ENCODE results near the gene HSD11B1. TPM values are rescaled to one million over a fixed set of nuclear protein-coding genes. Genes with fewer than 3 reads are reported as not detected.

Gene HSD11B1
- total and polyA plus RNA-seq, 2 of the 4 experiments (the other 2 are of a cell fraction), result 0.41 to 0.72 TPM

GRCh38 chr1:209720826-209721225, 16.2 kb downstream of the HSD11B1 start:
- Histone ChIP-seq H2BK20ac (ENCODE audit: low read depth, low read length) (no peak overlapping the region), H4K5ac (ENCODE audit: low read depth, low read length) (no peak overlapping the region), H2BK15ac (ENCODE audit: low read depth, low read length) (no peak overlapping the region), H2AFZ (replicated peaks; ENCODE audit: low read length, poor library complexity) (no peak overlapping the region), H3K4me1 (ENCODE audit: control insufficient read depth, insufficient read depth, low read length) (peaks cover 1% of the 10 kb centered on the region; the same call in 1 of the 2 replicates), H4K8ac (ENCODE audit: low read depth in 2 of 2, low read length in 2 of 2) (no peak overlapping the region), H3K4me2 (ENCODE audit: low read depth, low read length) (no peak overlapping the region), H2BK5ac (ENCODE audit: low read depth, low read length, poor library complexity, severe bottlenecking) (no peak overlapping the region), H3K9me1 (ENCODE audit: insufficient read depth, low read length) (no peaks in the 10 kb centered on the region), H3K14ac (replicated peaks; ENCODE audit: low read depth, low read length) (no peak overlapping the region), H3K79me1 (ENCODE audit: low read depth in 1 of 2, low read length in 2 of 2) (no peaks in the 10 kb centered on the region), H2BK120ac (ENCODE audit: low read depth, low read length) (no peak overlapping the region), H2AK9ac (replicated peaks; ENCODE audit: low read depth, low read length, poor library complexity) (no peak overlapping the region), H3K27ac (ENCODE audit: insufficient read depth, low read length) (peak overlapping the region; percentile 56; the same call in 1 of the 2 replicates), H3K9me3 (ENCODE audit: control insufficient read depth, insufficient read depth, low read length) (no peaks in the 10 kb centered on the region), H4K91ac (ENCODE audit: insufficient read depth, low read depth, low read length) (no peak overlapping the region), H4K20me1 (ENCODE audit: insufficient read depth, low read length) (no peaks in the 10 kb centered on the region), H3K4me3 (ENCODE audit: insufficient read depth, low read depth, low read length) (no peak overlapping the region), H2AK5ac (ENCODE audit: low read depth, low read length) (no peak overlapping the region), H3K23ac (ENCODE audit: low read depth, low read length) (no peak overlapping the region), H3K9ac (ENCODE audit: low read depth, low read length) (no peak overlapping the region), H3K36me3 (ENCODE audit: control insufficient read depth, insufficient read depth, low read length) (no peaks in the 10 kb centered on the region), H3K27me3 (ENCODE audit: control insufficient read depth, insufficient read depth, low read length) (no peaks in the 10 kb centered on the region), H3K4ac (ENCODE audit: low read depth, low read length) (no peak overlapping the region), H3K18ac (ENCODE audit: low read depth, low read length) (no peak overlapping the region), H3K56ac (ENCODE audit: extremely low read depth, insufficient read depth, low read length) (no peak overlapping the region; the same call in 1 of the 2 replicates)
- WGBS, 2 experiments (ENCODE audit: extremely low coverage in 2 of 2, insufficient read length in 1 of 2), result no CpG with 5 or more reads among the region's 2 CpGs
- CTCF ChIA-PET, result interaction anchor here (0.7 kb wide), 1 partner anchor 1777 kb away, joined by 4 read pairs; no protein-coding TSS in a partner anchor
- DNase-seq, result no peak
- dilution Hi-C loops (cut with HindIII; ENCODE audit: low sequenced_read_pairs, unreplicated experiment) (no loop called here), intact Hi-C loops (cut with micrococcal nuclease) (no loop called here), in situ Hi-C loops (cut with MboI; ENCODE audit: low sequenced_read_pairs) (no loop called here)
- BruUV-seq (replicated peaks), result no TSS peak
- ATAC-seq (ENCODE audit: low read depth), result no peak
- no peak for TF ChIP-seq POLR2A (IDR thresholded peaks at IDR 0.05; ENCODE audit: low read depth, low read length)
- POLR2A ChIA-PET (ENCODE audit: unreplicated experiment), result no interaction called here

All from IMR-90 (cell line).